ENCODE measurements around the gene RHO.

RHO gene

GRCh38 chr3:129554356-129555152, 26.1 kb downstream of the RHO start:
- no peaks in the 10 kb centered on the region for H3K79me2 ChIP-seq (ENCODE audit: control insufficient read depth, insufficient read depth, low read length, unreplicated experiment)
- H3K36me3 ChIP-seq (ENCODE audit: insufficient read depth, low read length), result peaks cover 10% of the 10 kb centered on the region; the same call in 1 of the 2 replicates
- H3K4me3 ChIP-seq (ENCODE audit: low read depth, low read length), result no peak overlapping the region
- H3K27ac ChIP-seq (ENCODE audit: low read depth, low read length), result no peak overlapping the region
- H3K27me3 ChIP-seq (ENCODE audit: insufficient read depth, low read length), result no peaks in the 10 kb centered on the region
- peaks cover 22% of the 10 kb centered on the region for H3K4me1 ChIP-seq (ENCODE audit: control insufficient read depth, insufficient read depth, low read length, unreplicated experiment)
- no peak overlapping the region for H2AFZ ChIP-seq (ENCODE audit: low read length, unreplicated experiment)

GRCh38 chr3:129555153-129555550, 26.7 kb downstream of the RHO start:
- H3K4me1 ChIP-seq (ENCODE audit: control insufficient read depth, insufficient read depth, low read length, unreplicated experiment), result peaks cover 25% of the 10 kb centered on the region

GRCh38 chr3:129555616-129556357, 27.3 kb downstream of the RHO start:
- H3K4me1 ChIP-seq (ENCODE audit: control insufficient read depth, insufficient read depth, low read length, unreplicated experiment), result peaks cover 31% of the 10 kb centered on the region
- H3K4me3 ChIP-seq (ENCODE audit: low read depth, low read length), result no peak overlapping the region
- peaks cover 10% of the 10 kb centered on the region; the same call in 1 of the 2 replicates for H3K36me3 ChIP-seq (ENCODE audit: insufficient read depth, low read length)
- no peak overlapping the region for H2AFZ ChIP-seq (ENCODE audit: low read length, unreplicated experiment)
- no peak overlapping the region for H3K27ac ChIP-seq (ENCODE audit: low read depth, low read length)
- H3K79me2 ChIP-seq (ENCODE audit: control insufficient read depth, insufficient read depth, low read length, unreplicated experiment), result no peaks in the 10 kb centered on the region
- H3K27me3 ChIP-seq (ENCODE audit: insufficient read depth, low read length), result no peaks in the 10 kb centered on the region

More at GRCh38 chr3:129555153-129555550, 26.7 kb downstream of the RHO start:
- H3K79me2 ChIP-seq (ENCODE audit: control insufficient read depth, insufficient read depth, low read length, unreplicated experiment), result no peaks in the 10 kb centered on the region
- no peaks in the 10 kb centered on the region for H3K27me3 ChIP-seq (ENCODE audit: insufficient read depth, low read length)
- no peak overlapping the region for H3K27ac ChIP-seq (ENCODE audit: low read depth, low read length)
- H3K4me3 ChIP-seq (ENCODE audit: low read depth, low read length), result no peak overlapping the region
- no peak overlapping the region for H2AFZ ChIP-seq (ENCODE audit: low read length, unreplicated experiment)
- peaks cover 10% of the 10 kb centered on the region; the same call in 1 of the 2 replicates for H3K36me3 ChIP-seq (ENCODE audit: insufficient read depth, low read length)

- H3K27me3 ChIP-seq (ENCODE audit: insufficient read depth, low read length), result no peaks in the 10 kb centered on the region
- no peak overlapping the region for H3K27ac ChIP-seq (ENCODE audit: low read depth, low read length)
- peaks cover 36% of the 10 kb centered on the region for H3K4me1 ChIP-seq (ENCODE audit: control insufficient read depth, insufficient read depth, low read length, unreplicated experiment)
- no peak overlapping the region for H3K4me3 ChIP-seq (ENCODE audit: low read depth, low read length)
- peaks cover 10% of the 10 kb centered on the region; the same call in 1 of the 2 replicates for H3K36me3 ChIP-seq (ENCODE audit: insufficient read depth, low read length)
- H3K79me2 ChIP-seq (ENCODE audit: control insufficient read depth, insufficient read depth, low read length, unreplicated experiment), result no peaks in the 10 kb centered on the region
- H2AFZ ChIP-seq (ENCODE audit: low read length, unreplicated experiment), result no peak overlapping the region
These were observed 27.9 kb downstream of the RHO start for GRCh38 chr3:129556358-129556695.

- Histone ChIP-seq H3K4me3 (ENCODE audit: low read depth, low read length) (no peak overlapping the region), H3K36me3 (ENCODE audit: insufficient read depth, low read length) (peaks cover 10% of the 10 kb centered on the region; the same call in 1 of the 2 replicates), H3K27me3 (ENCODE audit: insufficient read depth, low read length) (no peaks in the 10 kb centered on the region), H3K4me1 (ENCODE audit: control insufficient read depth, insufficient read depth, low read length, unreplicated experiment) (peaks cover 43% of the 10 kb centered on the region), H3K79me2 (ENCODE audit: control insufficient read depth, insufficient read depth, low read length, unreplicated experiment) (no peaks in the 10 kb centered on the region), H3K27ac (ENCODE audit: low read depth, low read length) (no peak overlapping the region), H2AFZ (ENCODE audit: low read length, unreplicated experiment) (no peak overlapping the region)
These were observed 28.6 kb downstream of the RHO start for GRCh38 chr3:129556890-129557547.

- Histone ChIP-seq H2AFZ (ENCODE audit: low read length, unreplicated experiment) (no peak overlapping the region), H3K79me2 (ENCODE audit: control insufficient read depth, insufficient read depth, low read length, unreplicated experiment) (no peaks in the 10 kb centered on the region), H3K4me3 (ENCODE audit: low read depth, low read length) (no peak overlapping the region), H3K27ac (ENCODE audit: low read depth, low read length) (no peak overlapping the region), H3K27me3 (ENCODE audit: insufficient read depth, low read length) (no peaks in the 10 kb centered on the region), H3K36me3 (ENCODE audit: insufficient read depth, low read length) (peaks cover 10% of the 10 kb centered on the region; the same call in 1 of the 2 replicates), H3K4me1 (ENCODE audit: control insufficient read depth, insufficient read depth, low read length, unreplicated experiment) (peaks cover 45% of the 10 kb centered on the region)
These were observed 29.1 kb downstream of the RHO start for GRCh38 chr3:129557548-129557894.

GRCh38 chr3:129558081-129558771, 29.8 kb downstream of the RHO start:
- H3K4me3 ChIP-seq (ENCODE audit: low read depth, low read length), result peak overlapping the region; percentile 23; the same call in 1 of the 2 replicates
- H3K27ac ChIP-seq (ENCODE audit: low read depth, low read length), result peak overlapping the region; percentile 27
- H3K79me2 ChIP-seq (ENCODE audit: control insufficient read depth, insufficient read depth, low read length, unreplicated experiment), result no peaks in the 10 kb centered on the region
- H3K27me3 ChIP-seq (ENCODE audit: insufficient read depth, low read length), result no peaks in the 10 kb centered on the region
- no peak overlapping the region for H2AFZ ChIP-seq (ENCODE audit: low read length, unreplicated experiment)
- H3K36me3 ChIP-seq (ENCODE audit: insufficient read depth, low read length), result peaks cover 10% of the 10 kb centered on the region; the same call in 1 of the 2 replicates
- peaks cover 45% of the 10 kb centered on the region for H3K4me1 ChIP-seq (ENCODE audit: control insufficient read depth, insufficient read depth, low read length, unreplicated experiment)

- no peaks in the 10 kb centered on the region for H3K79me2 ChIP-seq (ENCODE audit: control insufficient read depth, insufficient read depth, low read length, unreplicated experiment)
- no peak overlapping the region for H2AFZ ChIP-seq (ENCODE audit: low read length, unreplicated experiment)
- H3K4me3 ChIP-seq (ENCODE audit: low read depth, low read length), result peak overlapping the region; percentile 23; the same call in 1 of the 2 replicates
- peaks cover 10% of the 10 kb centered on the region; the same call in 1 of the 2 replicates for H3K36me3 ChIP-seq (ENCODE audit: insufficient read depth, low read length)
- peaks cover 46% of the 10 kb centered on the region for H3K4me1 ChIP-seq (ENCODE audit: control insufficient read depth, insufficient read depth, low read length, unreplicated experiment)
- H3K27me3 ChIP-seq (ENCODE audit: insufficient read depth, low read length), result no peaks in the 10 kb centered on the region
- H3K27ac ChIP-seq (ENCODE audit: low read depth, low read length), result peak overlapping the region; percentile 27
These were observed 30.5 kb downstream of the RHO start for GRCh38 chr3:129558772-129559564.

GRCh38 chr3:129559565-129560079, 31.2 kb downstream of the RHO start:
- Histone ChIP-seq H2AFZ (ENCODE audit: low read length, unreplicated experiment) (no peak overlapping the region), H3K36me3 (ENCODE audit: insufficient read depth, low read length) (peaks cover 10% of the 10 kb centered on the region; the same call in 1 of the 2 replicates), H3K4me1 (ENCODE audit: control insufficient read depth, insufficient read depth, low read length, unreplicated experiment) (peaks cover 53% of the 10 kb centered on the region), H3K4me3 (ENCODE audit: low read depth, low read length) (0 out of 2 replicates have a peak overlapping the region, but pooled peaks have one; percentile 10), H3K79me2 (ENCODE audit: control insufficient read depth, insufficient read depth, low read length, unreplicated experiment) (no peaks in the 10 kb centered on the region), H3K27me3 (ENCODE audit: insufficient read depth, low read length) (no peaks in the 10 kb centered on the region), H3K27ac (ENCODE audit: low read depth, low read length) (peak overlapping the region; percentile 56)
